Activated T-cell treated with anti-CD3 and anti-CD28 coated beads, Interleukin-2, amount 50 U/mL, for 24 hours (primary cell): ENCODE measurements around the gene RNF5.

Source experiments
- DNase-seq: peaks from one replicate; pipeline ENCODE4 v3.0.0-alpha.2; 2020
- H3K27ac Mint-ChIP-seq: 2 replicates; pipeline ENCODE4 v1.8.0; 2020; ENCODE audit warnings: mild to moderate bottlenecking, mixed read lengths
- H3K27me3 Mint-ChIP-seq: 2 replicates; pipeline ENCODE4 v1.8.0; 2020; ENCODE audit warnings: mixed read lengths
- H3K36me3 Mint-ChIP-seq: 2 replicates; pipeline ENCODE4 v1.8.0; 2020; ENCODE audit warnings: low read depth, mixed read lengths
- H3K4me1 Mint-ChIP-seq: 2 replicates; pipeline ENCODE4 v1.8.0; 2020; ENCODE audit warnings: low read depth, mixed read lengths
- H3K4me3 Mint-ChIP-seq: 2 replicates; pipeline ENCODE4 v1.8.0; 2020; ENCODE audit warnings: mild to moderate bottlenecking, moderate library complexity, mixed read lengths
- H3K9me3 Mint-ChIP-seq: 2 replicates; pipeline ENCODE4 v1.8.0; 2020; ENCODE audit warnings: mixed read lengths

RNF5 gene

DNA sequence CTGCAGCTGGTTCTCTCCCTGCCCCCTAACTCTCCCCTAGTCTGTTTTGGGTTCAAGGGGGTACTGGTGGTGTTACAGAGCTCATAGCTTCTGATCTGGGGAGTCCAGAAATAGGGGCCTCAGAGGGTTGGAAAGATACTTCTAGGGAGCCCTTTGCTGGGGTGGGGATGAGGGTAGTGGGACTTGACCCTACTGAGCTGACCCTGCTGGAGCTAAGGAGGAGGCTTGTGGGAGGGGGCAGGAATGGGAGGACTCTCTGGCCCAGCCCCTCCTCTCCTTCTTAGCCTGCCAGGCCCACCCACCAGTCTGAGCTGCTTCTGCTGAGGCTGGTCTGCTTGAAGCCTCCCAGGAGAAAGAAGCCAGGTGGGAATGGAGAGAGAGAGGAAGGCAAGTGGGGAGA lies 13.9 kb upstream of the RNF5 start, which contains the start of gene EGFL8:
Gene EGFL8 (plus strand): TSS at position 301 of the 400 bp plus-strand sequence. CDS start 1,571 bp downstream, outside the sequence.
- Mint-ChIP-seq H3K27ac (no peak within 1 kb of the TSS), H3K9me3 (no peaks in the 10 kb centered on the region), H3K36me3 (peaks cover 60% of the 10 kb centered on the region), H3K4me3 (no peak within 1 kb of the TSS), H3K4me1 (no peaks in the 10 kb centered on the region), H3K27me3 (no peaks in the 10 kb centered on the region)
- DNase-seq: no peak

DNA sequence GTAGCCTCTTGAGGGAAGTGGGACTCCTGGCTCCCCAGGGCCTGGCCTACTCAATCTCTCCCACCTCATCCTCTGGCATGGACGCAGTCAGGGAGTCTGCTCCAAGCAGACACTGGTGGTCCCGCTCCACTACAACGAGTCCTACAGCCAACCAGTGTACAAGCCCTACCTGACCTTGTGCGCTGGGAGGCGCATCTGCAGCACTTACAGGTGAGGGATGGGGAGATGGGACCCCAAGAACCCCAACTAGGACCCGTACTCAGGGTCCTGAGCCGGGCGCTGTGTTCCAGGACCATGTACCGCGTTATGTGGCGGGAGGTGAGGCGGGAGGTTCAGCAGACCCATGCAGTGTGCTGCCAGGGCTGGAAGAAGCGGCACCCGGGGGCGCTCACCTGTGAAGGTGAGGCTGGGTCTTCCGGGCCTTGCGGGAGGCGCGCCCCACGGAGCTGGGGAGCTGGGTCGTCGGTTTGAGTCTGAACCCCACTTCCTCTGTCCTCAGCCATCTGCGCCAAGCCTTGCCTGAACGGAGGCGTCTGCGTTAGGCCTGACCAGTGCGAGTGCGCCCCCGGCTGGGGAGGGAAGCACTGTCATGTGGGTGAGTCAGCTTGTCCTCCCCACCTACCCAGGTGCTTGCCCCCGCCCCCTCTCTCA lies 11.7 kb upstream of the RNF5 start:
- no peaks in the 10 kb centered on the region for H3K27me3 Mint-ChIP-seq
- DNase-seq: no peak
- H3K36me3 Mint-ChIP-seq: peaks cover 77% of the 10 kb centered on the region
- no peaks in the 10 kb centered on the region for H3K9me3 Mint-ChIP-seq
- H3K4me1 Mint-ChIP-seq: peaks cover 3% of the 10 kb centered on the region
- H3K27ac Mint-ChIP-seq: no peak overlapping the region
- no peak overlapping the region for H3K4me3 Mint-ChIP-seq

GRCh38 chr6:32167154-32167760 lies 10.9 kb upstream of the RNF5 start:
- H3K4me1 Mint-ChIP-seq: peaks cover 3% of the 10 kb centered on the region
- H3K4me3 Mint-ChIP-seq: no peak overlapping the region
- peaks cover 74% of the 10 kb centered on the region for H3K36me3 Mint-ChIP-seq
- DNase-seq: no peak
- H3K27me3 Mint-ChIP-seq: no peaks in the 10 kb centered on the region
- no peaks in the 10 kb centered on the region for H3K9me3 Mint-ChIP-seq
- H3K27ac Mint-ChIP-seq: peak overlapping the region; percentile 45

- Mint-ChIP-seq H3K4me3 (no peak overlapping the region), H3K36me3 (peaks cover 68% of the 10 kb centered on the region), H3K27me3 (no peaks in the 10 kb centered on the region), H3K9me3 (no peaks in the 10 kb centered on the region), H3K27ac (peak overlapping the region; percentile 45), H3K4me1 (peaks cover 6% of the 10 kb centered on the region)
- DNase-seq: no peak
These were observed 10.4 kb upstream of the RNF5 start for GRCh38 chr6:32167761-32168262.

GRCh38 chr6:32168350-32168749 lies 9.9 kb upstream of the RNF5 start:
- no peaks in the 10 kb centered on the region for H3K9me3 Mint-ChIP-seq
- H3K36me3 Mint-ChIP-seq: peaks cover 63% of the 10 kb centered on the region
- DNase-seq: peak; percentile 14
- no peaks in the 10 kb centered on the region for H3K27me3 Mint-ChIP-seq
- H3K4me3 Mint-ChIP-seq: no peak overlapping the region
- H3K27ac Mint-ChIP-seq: peak overlapping the region; percentile 23
- H3K4me1 Mint-ChIP-seq: peaks cover 11% of the 10 kb centered on the region

- H3K4me1 Mint-ChIP-seq: peaks cover 18% of the 10 kb centered on the region
- H3K36me3 Mint-ChIP-seq: peaks cover 60% of the 10 kb centered on the region
- no peaks in the 10 kb centered on the region for H3K9me3 Mint-ChIP-seq
- no peak for DNase-seq
- H3K4me3 Mint-ChIP-seq: no peak overlapping the region
- H3K27me3 Mint-ChIP-seq: no peaks in the 10 kb centered on the region
- H3K27ac Mint-ChIP-seq: no peak overlapping the region
These were observed 9.2 kb upstream of the RNF5 start for GRCh38 chr6:32168807-32169591.

DNA sequence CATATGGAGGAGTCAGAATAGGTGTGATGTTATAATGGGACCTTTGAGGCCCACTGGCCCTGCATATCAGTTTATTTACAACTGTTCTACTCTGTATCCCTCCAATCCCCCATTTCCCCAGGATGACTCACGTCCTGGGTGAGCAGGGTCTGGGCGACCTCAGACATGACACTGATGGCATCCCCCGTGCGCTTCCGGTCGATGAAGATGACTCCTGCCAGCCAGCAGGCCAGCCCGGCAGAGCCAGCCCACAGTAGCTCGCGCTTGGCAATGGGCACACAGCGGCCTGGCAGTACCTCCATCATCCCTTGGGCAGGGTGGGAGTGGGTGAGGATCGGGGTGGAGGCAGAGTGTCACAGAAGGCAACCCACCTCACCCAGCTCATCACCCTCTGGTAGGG lies 7.9 kb upstream of the RNF5 start:
- no peaks in the 10 kb centered on the region for H3K27me3 Mint-ChIP-seq
- H3K4me3 Mint-ChIP-seq: no peak overlapping the region
- H3K36me3 Mint-ChIP-seq: peaks cover 56% of the 10 kb centered on the region
- peaks cover 30% of the 10 kb centered on the region for H3K4me1 Mint-ChIP-seq
- H3K27ac Mint-ChIP-seq: no peak overlapping the region
- no peaks in the 10 kb centered on the region for H3K9me3 Mint-ChIP-seq
- peak; percentile 19 for DNase-seq

DNA sequence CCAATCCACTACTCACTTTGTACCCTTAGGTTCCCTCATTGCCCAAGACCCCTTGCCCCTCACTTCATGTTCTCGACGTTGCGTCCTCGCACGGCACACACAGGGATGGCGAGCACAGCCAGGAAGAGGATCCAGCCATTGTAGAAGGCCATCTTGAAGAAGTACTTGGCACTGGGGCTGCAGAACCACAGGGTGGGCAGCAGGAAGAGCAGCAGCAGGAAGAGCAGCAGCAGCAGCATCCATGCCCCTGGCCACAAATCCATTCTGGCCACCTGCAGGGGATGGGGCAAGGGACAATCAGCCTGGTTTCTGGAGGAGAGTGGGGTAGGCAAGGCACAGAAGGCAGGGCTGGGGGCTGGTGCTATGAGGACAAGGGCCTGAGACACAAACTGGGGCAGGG lies 7.0 kb upstream of the RNF5 start:
- Mint-ChIP-seq H3K4me3 (no peak overlapping the region), H3K27me3 (no peaks in the 10 kb centered on the region), H3K36me3 (peaks cover 48% of the 10 kb centered on the region), H3K27ac (no peak overlapping the region), H3K4me1 (peaks cover 33% of the 10 kb centered on the region), H3K9me3 (no peaks in the 10 kb centered on the region)
- peak; percentile 15 for DNase-seq

DNA sequence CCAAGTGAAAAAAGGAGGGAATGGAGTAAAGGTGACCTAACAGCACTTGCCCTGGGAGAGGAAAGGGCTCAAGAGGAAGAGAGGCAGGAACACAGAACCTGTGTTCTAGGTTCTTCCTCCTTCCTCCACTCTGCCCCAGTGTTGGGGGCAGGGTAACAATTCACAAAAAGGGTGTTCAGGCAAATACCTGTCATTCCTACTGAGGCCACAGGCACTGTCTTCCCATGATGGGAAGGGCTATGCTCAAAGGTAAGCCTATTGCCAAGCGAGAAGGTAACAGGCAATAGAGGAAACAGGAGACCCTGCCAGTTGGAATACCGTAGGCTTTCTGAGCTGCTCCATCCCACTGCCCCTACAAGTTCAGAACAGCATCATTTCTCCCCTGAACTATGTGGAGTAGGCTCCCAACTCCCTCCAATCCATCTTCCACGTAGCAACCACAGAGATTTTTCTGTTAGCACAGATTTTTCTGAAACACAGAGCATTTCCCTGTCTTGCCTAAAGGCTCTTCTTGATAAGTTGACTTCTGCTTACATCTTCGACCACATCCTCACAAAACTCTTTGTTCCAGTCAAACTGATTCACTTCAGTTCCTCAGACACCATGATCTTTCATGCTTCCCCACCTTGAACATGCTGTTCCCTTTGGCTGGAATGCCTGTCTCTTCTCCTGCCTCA lies 5.0 kb upstream of the RNF5 start:
- H3K27me3 Mint-ChIP-seq: no peaks in the 10 kb centered on the region
- peak overlapping the region; percentile 20 for H3K27ac Mint-ChIP-seq
- H3K36me3 Mint-ChIP-seq: peaks cover 31% of the 10 kb centered on the region
- peaks cover 47% of the 10 kb centered on the region for H3K4me1 Mint-ChIP-seq
- no peak overlapping the region for H3K4me3 Mint-ChIP-seq
- H3K9me3 Mint-ChIP-seq: no peaks in the 10 kb centered on the region
- DNase-seq: no peak

- H3K27ac Mint-ChIP-seq: no peak overlapping the region
- no peaks in the 10 kb centered on the region for H3K27me3 Mint-ChIP-seq
- H3K4me3 Mint-ChIP-seq: peak overlapping the region; percentile 94
- H3K9me3 Mint-ChIP-seq: no peaks in the 10 kb centered on the region
- no peak for DNase-seq
- peaks cover 31% of the 10 kb centered on the region for H3K36me3 Mint-ChIP-seq
- peaks cover 56% of the 10 kb centered on the region for H3K4me1 Mint-ChIP-seq
These were observed 3.8 kb upstream of the RNF5 start for GRCh38 chr6:32174416-32174815.

- peak overlapping the region; percentile 99 for H3K27ac Mint-ChIP-seq
- no peaks in the 10 kb centered on the region for H3K9me3 Mint-ChIP-seq
- peak overlapping the region; percentile 94 for H3K4me3 Mint-ChIP-seq
- peaks cover 65% of the 10 kb centered on the region for H3K4me1 Mint-ChIP-seq
- DNase-seq: no peak
- peaks cover 31% of the 10 kb centered on the region for H3K36me3 Mint-ChIP-seq
- no peaks in the 10 kb centered on the region for H3K27me3 Mint-ChIP-seq
These were observed 2.9 kb upstream of the RNF5 start for GRCh38 chr6:32175322-32175710.

- Mint-ChIP-seq H3K36me3 (peaks cover 31% of the 10 kb centered on the region), H3K27me3 (no peaks in the 10 kb centered on the region), H3K4me1 (peaks cover 71% of the 10 kb centered on the region), H3K9me3 (no peaks in the 10 kb centered on the region), H3K4me3 (peak within 1 kb of the TSS; percentile 94), H3K27ac (peak within 1 kb of the TSS; percentile 99)
- peak; percentile 99 for DNase-seq
These were observed 2.3 kb upstream of the RNF5 start, which contains the start of gene AGPAT1 for GRCh38 chr6:32175711-32176475. AGPAT1 (minus strand) TSS chr6:32176084; CDS start chr6:32171496, 4,588 bp downstream.

DNA sequence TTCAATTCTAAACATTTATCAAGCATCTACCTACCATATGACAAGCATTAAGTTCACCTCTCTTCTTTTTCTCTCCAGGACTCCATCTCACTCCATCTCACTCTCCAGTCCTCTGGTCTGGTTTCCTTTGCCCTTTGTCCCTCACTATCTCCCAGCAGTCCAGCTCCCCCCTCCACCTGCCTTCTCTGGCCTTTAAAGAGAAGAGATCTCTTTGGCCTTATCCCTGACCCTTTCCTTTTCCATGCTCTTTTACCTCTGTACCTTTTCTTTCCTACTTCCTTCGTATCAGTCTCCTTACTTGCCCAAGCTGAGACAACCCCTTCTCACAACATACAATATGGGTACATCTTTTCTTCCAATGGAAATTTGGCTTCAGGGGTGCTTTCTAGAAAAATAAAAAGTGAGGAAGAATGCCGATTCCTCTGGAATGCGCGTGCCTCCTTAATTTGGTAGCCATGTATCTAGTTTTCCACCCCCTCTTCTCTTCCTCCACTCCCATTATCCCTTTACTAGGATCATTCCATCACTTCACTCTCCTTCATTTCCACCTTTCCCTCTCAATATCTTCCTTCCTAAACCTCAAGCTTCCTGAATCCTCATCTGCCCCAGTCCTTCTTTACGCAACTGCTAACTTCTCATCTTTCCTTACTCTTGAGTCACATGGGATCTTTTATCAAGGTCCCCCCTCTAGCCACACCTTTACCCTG lies 1.6 kb upstream of the RNF5 start:
- Mint-ChIP-seq H3K27me3 (no peaks in the 10 kb centered on the region), H3K4me3 (peak overlapping the region; percentile 94), H3K9me3 (no peaks in the 10 kb centered on the region), H3K36me3 (peaks cover 35% of the 10 kb centered on the region), H3K4me1 (peaks cover 73% of the 10 kb centered on the region), H3K27ac (peak overlapping the region; percentile 99)
- no peak for DNase-seq
